Activated CD8-positive, alpha-beta memory T cell treated with anti-CD3 and anti-CD28 coated beads for 4 hours (primary cell): Measurements from ENCODE around the gene PPFIBP2.
A peak's percentile ranks its signal among the peaks of the same experiment; 100 is the strongest.

Experiments used
- DNase-seq, 2 donors: peaks; one replicate each; pipeline ENCODE4 v3.0.0-alpha.2; 2020; ENCODE audit warnings: low read depth in 2 of 2

PPFIBP2 gene

GRCh38 chr11:7513234-7514098, at the start of gene PPFIBP2:
Gene PPFIBP2 (plus strand): TSS chr11:7513999. CDS start chr11:7549476, 35,477 bp downstream.
- DNase-seq: peak; percentile 54 to 65

DNA sequence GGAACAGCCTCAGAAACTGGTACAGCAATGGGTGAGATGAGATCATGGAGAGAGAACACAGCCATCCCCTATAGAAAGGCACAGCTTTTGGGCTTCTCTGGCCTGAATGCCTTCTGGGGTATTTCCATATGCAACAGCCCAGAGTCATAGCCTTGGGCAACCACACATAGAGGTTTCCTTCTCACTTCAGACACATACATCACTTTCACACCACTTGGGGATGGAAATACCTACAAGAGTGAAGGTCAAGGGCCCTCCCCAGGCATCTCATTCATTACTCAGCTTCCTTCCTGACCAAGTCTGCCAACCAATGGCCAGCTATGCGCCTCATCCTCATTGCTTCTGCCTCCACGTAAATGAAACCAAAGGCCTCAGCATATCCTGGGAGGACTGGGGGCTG, 46.1 kb upstream of the PPFIBP2 start:
- DNase-seq: no peak

GRCh38 chr11:7469351-7469865, 44.4 kb upstream of the PPFIBP2 start:
- DNase-seq: no peak

GRCh38 chr11:7471071-7471470, 42.7 kb upstream of the PPFIBP2 start:
- no peak for DNase-seq

GRCh38 chr11:7473717-7474116, 40.1 kb upstream of the PPFIBP2 start:
- no peak for DNase-seq

GRCh38 chr11:7480113-7480512, 33.7 kb upstream of the PPFIBP2 start:
- DNase-seq: no peak

GRCh38 chr11:7484131-7484530, 29.7 kb upstream of the PPFIBP2 start:
- DNase-seq: no peak

- no peak for DNase-seq
Measured at GRCh38 chr11:7484645-7485044, 29.2 kb upstream of the PPFIBP2 start.

DNA sequence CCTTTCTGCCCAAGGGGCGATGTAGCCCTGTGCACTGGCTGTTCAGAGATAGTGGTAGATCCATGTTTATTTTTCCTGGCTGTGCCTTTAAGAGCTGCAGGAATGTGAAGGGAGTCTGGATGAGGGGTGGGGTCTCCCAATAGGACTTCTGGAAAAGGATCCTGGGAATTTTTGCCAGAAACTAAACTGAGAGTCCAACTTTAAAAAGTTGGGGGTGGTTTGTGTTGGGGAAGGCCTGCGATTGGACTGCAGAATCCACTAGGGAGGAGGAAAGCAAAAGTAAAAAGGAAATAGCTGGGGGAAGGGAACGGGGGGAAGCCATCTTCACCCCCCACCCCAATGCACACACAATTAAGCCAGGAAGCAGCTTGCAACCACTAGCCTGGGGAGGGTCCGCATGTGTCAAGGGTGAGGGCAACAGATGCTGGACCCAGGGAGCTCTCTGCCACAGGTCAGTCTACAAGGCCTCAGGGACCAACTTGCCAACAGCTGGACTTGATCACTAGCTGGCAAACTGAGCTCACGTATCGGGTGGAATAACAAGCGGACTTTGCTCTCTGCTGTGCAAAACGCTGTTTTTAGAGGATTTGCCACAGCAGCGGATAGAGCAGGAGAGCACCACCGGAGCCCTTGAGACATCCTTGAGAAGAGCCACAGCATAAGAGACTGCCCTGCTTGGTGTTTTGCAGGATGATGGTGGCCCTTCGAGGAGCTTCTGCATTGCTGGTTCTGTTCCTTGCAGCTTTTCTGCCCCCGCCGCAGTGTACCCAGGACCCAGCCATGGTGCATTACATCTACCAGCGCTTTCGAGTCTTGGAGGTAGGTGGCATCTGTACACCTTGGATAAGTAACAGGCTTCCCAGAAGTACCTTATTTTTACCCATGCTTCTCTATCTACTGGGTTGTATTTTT, 28.4 kb upstream of the PPFIBP2 start, which contains the start of gene OLFML1:
Gene OLFML1, plus strand, starts transcription at position 321 of the 912 bp plus-strand sequence. Its CDS starts 370 bp downstream, at position 691.
- no peak for DNase-seq

DNA sequence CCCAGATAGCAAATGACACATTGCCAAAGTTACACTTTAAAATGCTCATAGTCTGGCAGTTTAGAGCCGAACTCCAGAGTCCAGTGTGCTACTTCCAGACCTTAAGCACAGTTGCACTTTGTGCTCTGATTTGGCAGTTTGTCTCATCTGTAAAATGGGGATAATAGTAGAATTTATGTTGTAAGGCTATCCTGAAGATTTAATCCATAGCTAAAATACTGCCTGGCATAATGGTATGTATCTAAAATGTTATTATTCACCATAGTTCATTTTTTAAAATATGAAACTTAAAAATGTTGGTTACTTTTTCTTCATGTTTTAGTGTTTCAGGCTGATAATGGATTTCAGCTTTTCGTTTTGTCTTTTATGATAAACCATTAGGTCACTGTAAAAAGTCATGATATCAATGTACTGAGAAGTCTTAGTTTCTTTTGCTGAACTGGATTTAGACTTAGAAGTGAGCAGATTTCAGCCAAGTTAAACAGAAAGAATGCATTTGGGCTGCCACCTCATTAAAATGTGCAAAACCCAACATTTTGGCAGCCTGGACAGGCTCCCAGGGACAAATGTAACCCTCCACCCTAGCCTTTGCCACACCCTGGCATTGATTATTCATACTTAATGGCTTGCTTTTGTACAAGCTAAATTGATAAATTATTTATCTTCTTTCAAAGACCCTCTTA, 27.6 kb upstream of the PPFIBP2 start:
- DNase-seq: no peak

- no peak for DNase-seq
Measured at GRCh38 chr11:7486781-7487140, 27.0 kb upstream of the PPFIBP2 start.

GRCh38 chr11:7487360-7487759, 26.4 kb upstream of the PPFIBP2 start:
- DNase-seq: no peak

DNA sequence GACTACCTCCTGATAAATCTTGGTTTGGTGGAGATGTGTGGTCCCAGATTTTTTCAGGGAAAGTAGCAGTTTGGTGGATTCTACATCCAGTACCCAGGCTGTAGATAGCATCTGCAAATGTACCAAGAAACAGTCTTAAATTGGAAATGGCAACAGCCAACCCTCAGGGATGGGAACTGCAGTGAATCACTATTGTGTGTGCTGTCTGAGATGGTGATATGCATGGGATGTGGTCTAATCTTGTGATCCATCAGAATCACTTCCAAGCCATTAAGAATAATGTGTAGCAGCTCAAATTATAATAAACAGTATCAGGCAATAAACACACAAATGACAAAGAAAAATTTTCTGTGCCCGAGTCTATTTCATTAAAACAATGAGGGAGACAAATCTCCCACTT, 25.1 kb upstream of the PPFIBP2 start:
- no peak for DNase-seq

DNA sequence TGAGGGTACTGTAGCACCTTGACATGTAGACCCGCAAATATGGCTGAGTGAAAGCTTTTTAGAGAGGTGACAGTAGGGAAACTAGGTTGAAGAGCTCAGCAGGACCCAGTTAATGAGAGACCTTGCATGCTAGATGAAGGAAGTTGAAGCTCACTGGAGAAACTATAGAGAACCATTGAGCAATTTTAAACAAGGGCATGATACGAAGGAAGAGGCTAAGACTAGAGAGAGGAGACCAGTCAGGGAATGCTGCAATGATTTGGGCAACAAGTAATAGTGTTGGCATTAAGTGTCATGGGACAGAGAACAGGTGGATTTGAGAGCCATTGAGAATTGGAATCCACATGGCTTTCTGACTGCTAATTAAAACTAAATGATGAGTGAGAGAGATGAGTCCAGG, 24.4 kb upstream of the PPFIBP2 start:
- DNase-seq: no peak

DNA sequence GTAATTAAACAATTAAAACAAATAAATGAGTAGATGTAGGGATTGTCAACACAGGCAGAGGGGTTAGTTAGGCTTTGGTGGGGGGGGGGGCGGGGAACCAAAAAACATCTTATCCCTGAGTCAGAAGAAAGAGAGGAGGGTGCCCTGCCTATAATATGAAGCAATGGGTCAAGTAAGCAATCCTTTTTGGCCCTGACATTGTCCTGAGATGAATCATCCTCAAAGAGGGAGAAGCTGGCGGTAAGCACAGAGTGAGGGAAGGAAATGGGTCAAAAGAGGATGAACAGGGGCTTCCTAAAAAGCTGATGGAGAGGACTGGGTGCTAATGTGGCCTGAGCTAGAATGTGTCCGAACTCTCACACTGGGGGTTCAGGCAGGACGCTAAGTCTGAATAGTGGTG, 23.7 kb upstream of the PPFIBP2 start:
- no peak for DNase-seq

GRCh38 chr11:7490535-7490934, 23.3 kb upstream of the PPFIBP2 start:
- DNase-seq: no peak

DNA sequence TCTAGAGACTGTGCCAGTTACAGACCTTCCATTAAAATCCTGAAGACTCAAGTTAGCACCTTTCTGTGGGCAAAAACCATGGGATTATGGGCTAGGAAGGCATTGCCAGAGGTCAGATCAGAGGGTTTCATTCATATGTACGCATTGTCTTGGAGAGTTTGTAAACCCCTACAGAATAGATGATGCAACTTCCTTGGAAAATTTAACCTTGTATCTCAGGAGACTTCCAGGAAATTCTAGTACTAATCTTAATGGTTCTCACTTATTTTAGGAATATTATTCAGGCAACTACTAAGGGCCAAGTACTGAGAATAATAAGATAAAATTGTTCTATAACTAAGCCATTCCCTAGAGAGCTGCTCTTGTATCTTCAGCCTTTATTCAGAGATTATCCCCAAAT, 21.5 kb upstream of the PPFIBP2 start:
- no peak for DNase-seq

DNA sequence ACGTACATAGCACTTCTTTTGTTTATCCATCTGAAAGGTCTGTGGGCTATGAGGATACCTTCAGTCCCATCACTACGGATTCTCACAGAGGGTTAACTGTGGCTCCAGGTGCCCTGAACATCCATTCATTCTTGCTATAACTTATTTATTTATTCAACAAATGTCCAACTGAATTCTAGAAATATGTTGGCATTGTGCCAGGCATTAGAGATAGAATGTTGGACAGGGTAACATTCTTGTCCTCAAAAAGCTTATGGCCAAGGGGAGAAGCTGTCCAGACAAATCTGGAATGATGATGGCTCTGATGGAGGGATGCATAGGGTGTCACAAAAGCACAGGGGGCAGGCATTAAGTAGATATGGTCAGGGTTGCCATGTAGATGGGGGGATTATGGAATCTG, 20.1 kb upstream of the PPFIBP2 start:
- DNase-seq: no peak

GRCh38 chr11:7494086-7494745, 19.6 kb upstream of the PPFIBP2 start:
- no peak for DNase-seq

GRCh38 chr11:7495882-7496551, 17.8 kb upstream of the PPFIBP2 start:
- DNase-seq: no peak

GRCh38 chr11:7498193-7498592, 15.6 kb upstream of the PPFIBP2 start:
- DNase-seq: no peak
